ENCODE data around the gene ATP6V1E1.

- TF ChIP-seq POLR2A (IDR thresholded peaks at IDR 0.05) (no peak), POLR2AphosphoS5 (IDR thresholded peaks at IDR 0.05) (no peak)
Observed at GRCh38 chr22:17590586-17590985, 38.0 kb downstream of the ATP6V1E1 start.
